ENCODE data around the gene EPB41L4A. TPM values are rescaled to one million over a fixed set of nuclear protein-coding genes. Genes with fewer than 3 reads are reported as not detected.
A peak's percentile ranks its signal among the peaks of the same experiment; 100 is the strongest.
"Not testable (repeated sequence)": the region's sequence is repeated elsewhere in the genome, so short reads cannot be mapped to it uniquely, and the experiment has no call there.

Gene EPB41L4A
- polyA plus RNA-seq, 3 donors, result 20.4 to 23.7 (median 23.0) TPM

DNA sequence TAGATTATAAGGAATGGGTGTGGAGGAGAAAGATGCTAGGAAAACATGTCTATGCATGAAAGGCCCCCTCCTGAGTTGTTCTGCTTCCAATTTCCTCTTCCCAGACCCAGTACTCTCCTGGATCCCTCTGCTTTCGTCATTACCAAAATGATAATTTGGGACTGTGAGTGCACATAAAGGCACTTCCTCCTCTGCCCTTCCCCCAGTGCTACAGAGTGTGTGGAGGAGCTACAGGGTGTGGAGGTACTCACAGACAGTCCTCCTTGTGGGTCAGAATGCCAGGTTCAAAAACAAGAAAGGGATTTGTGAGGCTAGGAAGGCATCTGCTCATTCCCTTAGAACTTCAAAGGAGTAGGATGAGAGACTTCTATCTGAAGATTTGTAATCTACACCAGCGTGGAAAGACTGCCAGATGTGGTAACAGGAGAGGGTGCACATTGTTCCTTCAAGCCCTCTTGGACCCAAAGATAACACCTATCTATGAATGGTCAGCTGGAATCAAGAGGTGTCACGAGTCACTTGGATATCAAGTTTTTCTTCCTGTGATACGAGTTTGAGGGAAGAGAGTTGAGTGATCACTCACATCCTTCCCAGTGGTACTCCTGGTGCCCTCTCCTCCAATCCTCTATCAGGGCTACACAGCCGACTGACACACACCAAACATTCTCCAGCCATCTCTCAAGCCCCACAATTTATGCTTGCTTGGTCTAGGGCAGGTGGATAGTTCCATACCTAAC is 201.1 kb downstream of the EPB41L4A start:
- DNase-seq (ENCODE audit: low read depth in 3 of 3, low spot score in 2 of 3), result no peak

DNA sequence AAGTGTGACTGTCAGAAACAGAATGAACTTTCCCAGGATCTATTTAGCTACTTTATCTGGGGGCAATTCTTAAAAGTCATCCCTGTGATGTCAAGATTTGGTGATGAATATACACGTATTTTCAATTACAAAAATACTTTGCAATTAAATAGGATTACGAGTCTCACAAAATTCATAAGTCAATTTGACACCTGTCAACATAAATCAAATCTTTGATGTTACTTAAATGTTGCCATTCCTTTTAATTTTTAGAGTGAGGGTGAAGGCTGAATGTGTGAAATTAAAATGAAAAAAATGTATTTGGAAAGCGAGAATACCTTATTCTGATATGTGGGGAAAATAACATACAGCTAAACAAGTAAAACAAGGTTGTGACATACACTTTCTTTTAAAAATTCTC is 202.9 kb downstream of the EPB41L4A start:
- DNase-seq (ENCODE audit: low read depth in 3 of 3, low spot score in 2 of 3), result no peak

DNA sequence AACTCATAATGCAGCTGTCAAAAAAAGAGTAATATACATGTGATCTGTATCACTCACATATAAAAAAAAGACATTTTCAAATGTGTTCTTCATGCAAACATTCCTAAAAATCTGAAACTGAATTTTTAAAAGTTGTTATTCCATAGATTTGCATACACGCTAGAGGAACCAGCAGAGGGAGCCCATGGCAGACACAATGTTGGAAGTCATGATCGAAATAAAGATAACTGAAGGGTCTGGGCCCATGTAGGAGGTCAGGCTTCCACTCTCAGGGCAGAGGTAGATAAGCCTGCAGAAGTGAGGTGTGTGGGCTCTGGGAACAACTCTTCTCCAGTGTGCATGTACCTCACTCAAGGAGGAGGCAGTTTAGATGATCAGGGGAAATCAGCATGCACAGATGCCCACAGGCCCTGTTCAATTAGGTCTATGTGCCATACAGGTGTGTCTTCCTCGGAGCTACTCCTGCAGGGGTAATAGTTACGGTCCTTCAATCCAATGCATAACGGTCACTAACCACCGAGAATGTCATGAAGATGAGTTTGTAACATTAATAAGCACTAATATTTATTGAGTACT is 208.6 kb downstream of the EPB41L4A start:
- no peak for DNase-seq (ENCODE audit: low read depth in 3 of 3, low spot score in 2 of 3)

DNA sequence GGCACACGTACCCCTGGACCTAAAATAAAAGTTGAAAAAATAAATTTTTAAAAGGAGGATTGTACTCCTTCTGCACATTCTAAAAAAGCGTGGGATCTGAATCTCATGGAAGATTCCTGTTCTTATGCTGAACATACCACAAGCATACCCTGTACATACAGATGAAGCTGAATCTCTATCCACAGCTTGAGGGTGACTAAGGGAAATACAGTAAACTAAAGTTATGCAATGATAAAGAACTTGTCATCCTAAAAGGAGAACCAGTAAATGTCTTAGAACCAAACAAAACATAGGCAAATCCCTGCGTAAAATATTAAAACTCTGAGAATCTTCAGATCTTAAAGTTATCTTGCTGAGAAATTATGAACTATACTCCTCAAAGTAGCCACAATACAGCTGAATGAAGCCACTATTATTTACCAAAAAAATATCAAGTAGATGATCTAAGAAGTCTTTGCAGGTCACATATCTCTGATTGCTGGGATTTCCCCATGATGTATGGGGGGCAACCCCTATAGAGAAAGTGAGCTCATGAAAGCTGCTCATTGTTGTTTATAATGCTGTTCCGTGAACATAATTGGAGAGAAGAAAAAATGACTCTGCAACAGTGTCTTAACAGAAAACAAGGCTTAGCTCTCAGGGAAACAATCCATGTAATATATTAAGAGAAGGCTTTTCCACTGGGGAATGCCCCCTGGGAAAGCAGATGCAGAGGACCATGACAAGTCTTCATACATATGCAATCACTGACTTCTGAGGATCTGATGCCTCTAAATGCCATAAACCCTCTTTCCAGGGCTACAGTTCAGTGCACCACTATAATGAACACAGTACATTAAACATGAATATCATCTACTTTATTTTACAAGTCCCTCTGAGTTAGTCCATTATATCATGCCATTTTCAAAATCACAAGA is 210.1 kb downstream of the EPB41L4A start:
- no peak for DNase-seq (ENCODE audit: low read depth in 3 of 3, low spot score in 2 of 3)

DNA sequence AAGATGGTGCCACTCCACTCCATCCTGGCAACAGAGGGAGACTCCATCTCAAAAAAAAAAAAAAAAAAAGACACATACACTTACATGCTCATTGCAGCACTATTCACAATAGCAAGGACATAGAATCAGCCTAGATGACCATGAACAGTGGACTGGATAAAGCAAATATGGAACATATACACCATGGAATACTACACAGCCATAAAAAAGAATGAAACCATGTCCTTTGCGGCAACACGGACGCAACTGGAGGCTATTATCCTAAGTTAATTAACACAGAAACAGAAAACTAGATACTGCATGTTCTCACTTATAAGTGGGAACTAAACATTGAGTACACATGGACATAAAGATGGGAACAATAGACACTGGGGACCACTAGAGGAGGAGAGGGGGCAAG is 210.9 kb downstream of the EPB41L4A start:
- DNase-seq (ENCODE audit: low read depth in 3 of 3, low spot score in 2 of 3), result not testable (repeated sequence)

DNA sequence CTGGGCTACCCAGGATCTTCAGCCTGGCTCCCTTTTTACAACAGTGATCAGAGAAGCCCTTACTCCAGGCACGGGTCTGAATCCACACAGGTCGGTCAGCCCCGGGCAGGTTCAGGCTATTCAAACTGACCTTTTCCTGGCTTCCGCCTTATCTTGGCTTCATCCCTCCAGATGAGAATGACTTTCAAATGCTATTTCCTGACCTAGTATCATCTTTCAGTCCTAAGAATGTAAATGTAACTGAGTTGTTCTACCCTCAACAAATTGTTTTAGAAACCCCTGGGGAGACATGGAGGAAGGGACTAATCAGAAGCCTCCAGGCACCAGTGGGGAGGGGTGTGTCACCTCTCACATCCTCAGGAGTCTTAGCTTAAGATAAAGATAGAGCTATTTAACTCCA is 213.2 kb downstream of the EPB41L4A start:
- DNase-seq (ENCODE audit: low read depth in 3 of 3, low spot score in 2 of 3), result no peak

DNA sequence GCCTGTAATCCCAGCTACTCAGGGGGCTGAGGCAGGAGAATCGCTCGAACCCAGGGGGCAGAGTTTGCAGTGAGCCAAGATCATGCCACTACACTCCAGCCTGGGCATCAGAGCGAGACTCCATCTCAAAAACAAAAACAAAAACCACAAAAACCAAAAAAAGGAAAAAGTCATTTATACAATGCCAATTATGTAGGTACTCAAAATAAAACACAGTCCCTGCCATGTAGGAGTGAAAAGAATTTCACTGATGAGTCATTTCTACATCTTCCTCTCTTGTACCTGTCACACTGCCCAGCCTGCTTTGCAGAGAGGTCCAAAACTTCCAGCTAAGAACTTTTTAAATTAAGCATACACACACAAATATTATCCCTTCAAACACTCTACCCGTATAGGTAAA is 215.8 kb downstream of the EPB41L4A start:
- no peak for DNase-seq (ENCODE audit: low read depth in 3 of 3, low spot score in 2 of 3)

DNA sequence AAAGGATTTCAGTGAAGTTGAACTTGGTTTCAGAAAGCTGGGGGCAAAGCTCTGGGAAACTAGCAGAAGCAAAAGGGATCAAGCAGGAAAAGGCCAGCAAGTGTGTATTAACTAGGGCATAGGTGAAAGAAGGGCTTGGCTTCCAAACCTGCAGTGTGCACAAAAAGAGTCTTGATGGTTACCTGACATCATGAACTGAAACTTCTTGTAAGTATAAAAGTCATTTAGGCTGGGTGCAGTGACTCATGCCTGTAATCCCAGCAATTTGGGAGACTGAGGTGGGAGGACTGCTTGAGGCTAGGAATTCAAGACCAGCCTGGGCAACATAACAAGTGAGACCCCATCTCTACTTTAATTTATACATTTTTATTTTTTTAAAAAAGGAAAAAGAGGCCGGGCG is 216.4 kb downstream of the EPB41L4A start:
- no peak for DNase-seq (ENCODE audit: low read depth in 3 of 3, low spot score in 2 of 3)

DNA sequence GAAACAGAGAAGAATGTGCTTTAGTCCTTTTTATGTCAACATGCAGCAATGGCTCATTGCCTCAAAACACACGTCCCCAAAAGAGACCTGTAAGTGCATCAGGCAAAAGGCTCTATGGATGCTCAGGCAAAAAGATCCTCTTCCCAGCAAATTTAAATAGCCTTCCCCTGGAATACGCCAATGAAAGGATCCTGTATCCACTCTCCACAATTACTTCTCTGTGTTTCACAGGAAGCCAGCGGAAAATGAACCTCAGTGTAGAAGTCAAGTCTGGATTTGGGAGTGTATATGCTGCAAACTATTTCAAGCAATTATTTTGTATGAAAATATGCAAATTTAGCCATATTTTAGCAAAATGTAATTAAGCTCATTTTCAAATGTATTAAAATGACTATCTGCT is 217.9 kb downstream of the EPB41L4A start:
- DNase-seq (ENCODE audit: low read depth in 3 of 3, low spot score in 2 of 3), result no peak

DNA sequence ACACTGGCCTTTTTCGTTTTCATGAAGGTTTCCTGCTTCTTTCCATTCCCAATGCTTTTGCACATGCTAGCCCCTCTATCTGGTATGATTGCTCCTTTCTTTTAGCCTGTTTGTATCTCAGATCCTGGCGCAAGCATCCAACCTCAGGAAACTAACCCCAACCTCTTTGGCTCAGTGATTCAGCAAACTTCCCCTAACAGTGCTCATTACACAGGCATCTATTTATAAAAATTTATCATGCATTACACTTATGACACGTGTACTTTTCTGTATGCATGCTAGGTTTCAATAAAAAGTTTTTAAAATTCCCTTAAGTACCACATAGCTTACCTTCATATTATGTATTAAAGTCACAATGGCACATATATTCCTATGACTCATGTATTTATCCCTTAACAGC is 218.9 kb downstream of the EPB41L4A start:
- no peak for DNase-seq (ENCODE audit: low read depth in 3 of 3, low spot score in 2 of 3)

DNA sequence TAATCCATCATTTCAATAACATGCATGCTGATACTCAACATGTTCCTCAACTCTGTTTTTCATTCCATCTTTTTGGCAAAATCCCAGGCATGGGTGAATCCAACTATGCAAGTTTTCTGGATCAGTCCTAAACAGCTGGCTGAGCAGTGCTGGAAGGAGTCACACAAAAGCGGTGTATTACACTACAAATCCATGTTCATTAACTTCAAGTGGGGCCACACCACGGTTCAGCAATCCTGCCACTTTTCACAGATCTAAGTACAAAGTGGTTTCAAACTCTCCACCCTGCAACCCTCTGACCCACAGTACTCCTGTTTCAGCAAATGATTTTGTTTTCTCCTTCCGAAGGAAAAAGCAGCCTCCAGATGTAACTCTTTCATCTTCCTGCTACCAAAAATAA is 222.5 kb downstream of the EPB41L4A start:
- DNase-seq (ENCODE audit: low read depth in 3 of 3, low spot score in 2 of 3), result no peak

DNA sequence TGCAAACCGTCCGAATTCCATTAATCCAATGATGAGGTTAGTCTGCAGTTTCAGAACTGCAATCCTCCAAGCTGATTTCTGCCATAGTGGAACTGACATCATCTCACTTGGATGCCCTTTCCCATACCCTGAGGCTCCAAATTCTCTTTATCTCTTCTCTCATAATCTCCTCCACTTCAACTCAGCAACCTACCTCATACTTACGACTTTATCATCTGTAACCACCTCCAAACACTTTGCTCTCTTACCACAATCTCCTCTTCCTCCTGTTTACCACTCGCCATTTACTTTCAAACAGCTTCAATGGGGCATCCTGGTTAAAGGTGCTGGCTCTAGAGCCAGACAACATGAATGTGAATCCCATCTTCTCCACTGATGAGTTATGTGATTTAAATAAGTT is 223.2 kb downstream of the EPB41L4A start:
- no peak for DNase-seq (ENCODE audit: low read depth in 3 of 3, low spot score in 2 of 3)

DNA sequence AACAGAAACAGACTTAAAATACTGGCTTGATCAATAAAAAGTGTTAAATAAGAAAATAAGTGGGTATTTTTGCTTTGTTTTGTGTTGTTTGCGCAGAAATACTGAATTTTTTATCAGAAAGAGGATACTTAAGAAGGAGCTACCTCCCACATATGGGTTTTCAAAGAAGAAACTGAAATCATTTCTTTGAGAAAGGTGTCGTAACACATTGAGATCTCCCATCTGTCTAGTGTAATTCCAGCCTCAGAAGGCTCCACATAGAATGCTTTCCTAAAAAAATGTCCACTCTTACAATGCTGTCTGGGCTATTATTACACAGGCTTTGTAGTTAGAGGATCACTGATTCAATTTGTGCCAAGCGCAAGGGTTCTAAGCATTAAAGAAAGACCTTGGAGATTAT is 226.2 kb downstream of the EPB41L4A start:
- DNase-seq (ENCODE audit: low read depth in 3 of 3, low spot score in 2 of 3), result no peak

DNA sequence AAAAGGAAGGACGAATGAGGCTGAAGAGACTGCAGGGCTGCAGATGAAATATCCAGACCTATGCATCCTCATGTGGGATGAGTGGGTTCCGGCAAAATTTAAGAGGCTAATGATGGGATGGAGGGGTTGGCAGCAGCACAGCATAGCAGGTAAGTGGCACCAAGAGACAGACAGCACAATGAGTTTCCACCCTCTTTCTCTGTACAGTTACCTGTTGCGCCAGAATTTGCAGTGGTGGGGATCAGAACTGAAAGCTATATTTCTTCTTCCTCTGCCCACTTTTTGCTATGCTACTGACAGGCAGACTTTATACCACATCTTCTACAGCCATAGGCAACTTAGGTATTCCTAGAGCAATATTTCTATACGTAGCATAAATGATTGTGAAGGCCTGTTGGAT is 227.0 kb downstream of the EPB41L4A start:
- DNase-seq (ENCODE audit: low read depth in 3 of 3, low spot score in 2 of 3), result no peak

DNA sequence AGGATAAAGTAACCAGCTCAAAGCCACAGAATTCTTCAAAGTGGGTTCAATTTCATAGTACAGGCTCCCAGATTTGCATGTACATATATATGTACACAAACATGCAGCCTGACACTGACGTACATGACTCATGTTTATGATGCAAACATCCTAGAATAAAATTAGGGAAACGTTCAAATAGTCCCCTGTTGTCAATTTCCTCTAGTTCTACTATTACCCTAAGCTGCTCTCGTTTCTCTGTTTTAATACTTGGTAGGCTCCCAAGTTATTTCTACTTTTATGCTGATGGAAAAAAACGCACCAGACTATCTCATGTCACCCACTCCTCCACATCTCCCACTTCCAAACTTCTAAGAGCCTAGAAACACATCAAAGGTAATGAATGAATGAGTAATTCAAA is 229.7 kb downstream of the EPB41L4A start:
- no peak for DNase-seq (ENCODE audit: low read depth in 3 of 3, low spot score in 2 of 3)

DNA sequence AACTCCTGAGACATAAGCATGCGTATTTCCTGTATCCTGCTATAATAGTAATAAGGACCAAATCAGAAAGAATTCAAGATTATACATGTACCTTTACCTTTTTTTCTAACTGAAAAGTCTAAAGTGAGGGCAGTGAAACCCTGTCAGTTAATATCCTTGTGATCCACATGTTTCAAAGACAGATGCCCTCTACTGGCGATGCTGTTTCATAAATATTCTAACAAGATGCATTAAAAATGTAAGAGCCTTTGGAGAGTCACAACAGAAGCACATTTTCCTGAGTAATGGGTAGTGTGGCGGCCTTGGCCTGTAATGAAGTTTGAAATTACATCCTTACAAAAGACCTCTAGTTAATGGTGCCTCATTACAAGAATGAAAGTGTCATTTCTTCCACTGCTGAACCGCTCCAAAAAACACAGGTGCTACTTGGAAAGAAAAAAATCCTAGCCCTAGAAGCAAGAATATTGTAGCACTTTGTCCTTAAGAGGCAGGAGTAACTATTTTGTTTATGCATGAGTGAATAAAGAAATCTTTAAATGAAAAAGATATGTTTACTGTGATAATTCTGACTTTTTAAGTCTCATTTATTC is 232.6 kb downstream of the EPB41L4A start:
- no peak for DNase-seq (ENCODE audit: low read depth in 3 of 3, low spot score in 2 of 3)

DNA sequence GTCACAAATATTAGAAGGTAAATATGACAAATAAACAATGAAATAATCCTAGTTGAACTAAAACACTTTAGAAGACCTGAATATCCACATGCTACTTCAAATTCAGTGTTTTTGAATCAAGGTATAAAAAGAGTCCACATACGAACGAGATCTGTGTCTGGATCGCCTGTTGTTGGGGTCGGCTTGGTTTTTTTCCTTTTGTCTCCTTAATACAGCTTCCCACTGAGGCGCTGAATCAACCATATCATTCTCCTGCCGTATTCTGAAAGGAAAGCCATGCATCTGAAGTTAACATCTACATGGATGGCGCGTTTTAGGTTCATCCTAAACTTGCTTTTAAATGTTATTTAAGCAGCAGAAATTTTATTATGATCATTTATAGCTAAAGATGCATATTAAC is 235.2 kb downstream of the EPB41L4A start:
- no peak for DNase-seq (ENCODE audit: low read depth in 3 of 3, low spot score in 2 of 3)

DNA sequence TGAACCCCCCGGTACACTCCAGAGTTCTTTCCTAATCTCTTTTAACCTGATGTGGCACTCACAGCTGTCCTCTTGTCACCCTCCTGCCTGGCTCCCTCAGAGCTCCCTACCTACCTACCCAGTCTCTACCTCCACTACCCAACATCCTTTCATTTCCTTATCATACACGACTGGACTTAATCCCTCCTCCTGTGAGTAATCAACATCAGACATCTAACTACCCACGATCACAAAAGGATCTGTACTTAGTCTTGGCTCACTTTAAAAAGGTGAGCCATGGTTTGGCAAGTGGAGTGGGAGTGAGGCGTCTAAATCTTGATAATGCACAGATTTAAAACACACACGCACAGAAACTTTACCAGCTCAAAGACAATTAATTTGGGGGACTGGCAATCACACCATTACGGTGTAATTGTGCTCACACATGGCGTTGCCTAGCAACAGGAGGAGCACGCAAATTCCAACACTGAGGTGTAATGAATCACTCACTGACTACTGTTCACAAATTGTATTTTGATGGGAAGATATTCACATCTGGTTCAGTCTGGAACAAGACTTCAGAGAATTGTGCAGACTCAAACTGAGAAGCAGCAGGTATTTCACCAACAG is 235.9 kb downstream of the EPB41L4A start:
- no peak for DNase-seq (ENCODE audit: low read depth in 3 of 3, low spot score in 2 of 3)

DNA sequence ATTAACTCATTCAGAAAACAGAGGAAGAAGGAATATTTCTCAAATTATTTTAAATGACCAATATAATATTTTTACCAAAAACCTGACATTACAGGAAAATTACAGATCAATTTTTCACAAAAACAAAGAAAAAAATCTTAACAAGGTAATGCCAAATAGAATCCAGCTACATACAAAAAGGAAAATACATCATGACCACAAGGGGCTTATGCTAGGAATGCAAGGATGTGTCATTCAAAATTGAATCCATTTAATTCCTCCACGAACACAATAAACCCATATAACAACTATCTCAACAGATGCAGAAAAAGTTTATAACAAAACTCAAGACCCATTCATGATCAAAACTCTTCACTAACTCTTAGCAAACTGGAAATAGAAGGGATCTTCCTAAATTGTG is 239.8 kb downstream of the EPB41L4A start:
- DNase-seq (ENCODE audit: low read depth in 3 of 3, low spot score in 2 of 3), result no peak

DNA sequence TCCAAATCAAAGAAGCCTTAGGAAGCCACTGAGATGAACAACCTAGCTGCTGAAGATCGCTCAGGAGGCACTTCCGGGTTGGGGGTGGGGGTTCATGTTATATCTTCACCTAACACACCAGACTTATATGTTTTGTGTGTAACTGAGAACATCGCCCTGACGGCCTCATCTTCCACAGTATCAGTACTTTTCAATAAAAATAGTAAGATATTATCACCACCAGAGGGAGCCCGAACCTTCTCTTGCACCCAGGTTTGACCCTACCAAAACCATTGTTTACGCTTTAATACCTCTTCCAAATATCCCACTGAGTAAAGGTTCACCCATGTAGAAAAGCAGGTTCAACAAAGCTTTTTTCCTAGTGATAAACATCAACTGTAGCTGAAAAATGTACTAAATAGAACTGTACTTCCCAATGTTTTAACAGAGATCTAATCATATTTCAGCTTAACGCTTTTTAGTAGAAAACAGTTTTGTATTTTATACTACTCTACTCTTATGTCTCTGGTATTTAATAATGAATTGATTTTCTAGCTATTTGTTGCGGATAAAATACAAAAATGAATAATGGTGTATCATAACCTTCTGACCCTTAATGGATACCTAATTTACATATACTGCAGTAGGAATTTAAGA is 244.0 kb downstream of the EPB41L4A start:
- DNase-seq (ENCODE audit: low read depth in 3 of 3, low spot score in 2 of 3), result peak in 1 of 3 donors; percentile 53

All from right renal cortex interstitium (tissue), 3 donors.